Esophagus (tissue), 2 donors: ENCODE data around the gene ESRRG. TPM values are rescaled to one million over a fixed set of nuclear protein-coding genes. Genes with fewer than 3 reads are reported as not detected.

Experiments
- H3K27ac ChIP-seq, 2 donors: one replicate each; pipeline ENCODE4 v1.5.1; 2013; ENCODE audit warnings: low read depth in 2 of 2, mild to moderate bottlenecking in 2 of 2, inconsistent platforms in 1 of 2, low read length in 1 of 2, moderate library complexity in 1 of 2
- H3K27me3 ChIP-seq, 2 donors: one replicate each; pipeline ENCODE4 v1.6.1; 2013; ENCODE audit warnings: low read length in 2 of 2, control low read depth in 1 of 2, mild to moderate bottlenecking in 1 of 2; ENCODE audit not compliant: insufficient read depth in 2 of 2, control insufficient read depth in 1 of 2
- H3K36me3 ChIP-seq, 2 donors: one replicate each; pipeline ENCODE4 v1.6.1; 2013; ENCODE audit warnings: low read length in 1 of 2; ENCODE audit not compliant: control insufficient read depth in 2 of 2, insufficient read depth in 2 of 2
- H3K4me1 ChIP-seq, 2 donors: one replicate each; pipeline ENCODE4 v1.6.1; 2013; ENCODE audit warnings: low read length in 1 of 2; ENCODE audit not compliant: control insufficient read depth in 2 of 2, insufficient read depth in 2 of 2
- H3K4me3 ChIP-seq, 2 donors: one replicate each; pipeline ENCODE4 v1.5.1; 2013; ENCODE audit warnings: low read length in 2 of 2, mild to moderate bottlenecking in 2 of 2, low read depth in 1 of 2, moderate library complexity in 1 of 2
- H3K9me3 ChIP-seq, 2 donors: one replicate each; pipeline ENCODE4 v1.6.1; 2013; ENCODE audit warnings: mild to moderate bottlenecking in 2 of 2, low read depth in 1 of 2, low read length in 1 of 2, moderate library complexity in 1 of 2; ENCODE audit not compliant: control insufficient read depth in 2 of 2, insufficient read depth in 1 of 2
- WGBS, 2 donors: extraction: QIAGEN DNeasy Blood & Tissue Kit; methylation state at CpG; one replicate each; pipeline ENCODE4 v1.1.7; 2013; 5-methylcytosine and 5-hydroxymethylcytosine counted together
- polyA plus RNA-seq, 2 donors: library from polyadenylated mRNA; stranded (reverse); fragments of 200-250 nt; gene quantifications; one replicate each; pipeline ENCODE4 v1.2.3, GENCODE V29; 2013
- donor health status: healthy with polysubstance abuse.
- donor health status: Bipolar disorder and iron deficiency.

ESRRG gene
- polyA plus RNA-seq, 2 donors = 0.12 TPM

DNA sequence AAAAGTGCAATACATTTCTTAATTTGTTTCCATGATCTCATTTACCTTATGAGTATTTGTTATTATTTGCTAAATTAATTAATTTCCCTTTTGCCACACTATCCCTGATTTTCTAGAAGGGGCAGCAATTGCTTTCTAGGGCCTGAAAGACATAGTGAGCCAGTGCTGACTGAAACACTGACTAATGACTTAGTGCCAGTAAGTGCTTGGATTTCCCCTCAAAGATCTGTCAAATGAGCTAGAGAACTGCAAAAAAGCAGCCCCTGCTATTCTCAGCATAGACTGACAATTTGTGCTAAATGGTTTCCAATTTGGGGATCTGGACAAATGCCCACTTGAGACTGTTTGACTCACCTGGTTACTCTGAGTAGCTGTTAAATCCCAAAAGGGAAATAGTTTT lies 264.4 kb downstream of the ESRRG start:
- no peak overlapping the region for H3K27ac ChIP-seq
- H3K27me3 ChIP-seq = no peaks in the 10 kb centered on the region
- H3K9me3 ChIP-seq = no peaks in the 10 kb centered on the region
- no peaks in the 10 kb centered on the region for H3K4me1 ChIP-seq
- no peaks in the 10 kb centered on the region for H3K36me3 ChIP-seq
- no peak overlapping the region for H3K4me3 ChIP-seq

- H3K27me3 ChIP-seq = no peaks in the 10 kb centered on the region
Measured at GRCh38 chr1:216457356-216457755, 265.9 kb downstream of the ESRRG start.

GRCh38 chr1:216456682-216457081 lies 266.5 kb downstream of the ESRRG start:
- H3K27ac ChIP-seq = no peak overlapping the region
- no peaks in the 10 kb centered on the region for H3K4me1 ChIP-seq
- no peaks in the 10 kb centered on the region for H3K9me3 ChIP-seq
- H3K4me3 ChIP-seq = no peak overlapping the region
- 46 to 69% methylated on average over 3 of the region's 3 CpGs for WGBS, 2 donors
- H3K36me3 ChIP-seq = no peaks in the 10 kb centered on the region
- no peaks in the 10 kb centered on the region for H3K27me3 ChIP-seq

More at GRCh38 chr1:216457356-216457755, 265.9 kb downstream of the ESRRG start:
- Histone ChIP-seq H3K4me1 (no peaks in the 10 kb centered on the region), H3K4me3 (no peak overlapping the region), H3K27ac (no peak overlapping the region), H3K9me3 (no peaks in the 10 kb centered on the region), H3K36me3 (no peaks in the 10 kb centered on the region)

- Histone ChIP-seq H3K36me3 (no peaks in the 10 kb centered on the region), H3K9me3 (no peaks in the 10 kb centered on the region), H3K4me1 (no peaks in the 10 kb centered on the region), H3K27ac (no peak overlapping the region), H3K4me3 (no peak overlapping the region), H3K27me3 (no peaks in the 10 kb centered on the region)
- WGBS, 2 donors = 59 to 74% methylated on average over 2 of the region's 2 CpGs
Measured at GRCh38 chr1:216453777-216454176, 269.5 kb downstream of the ESRRG start.
